NK-92 (cell line): ENCODE measurements around the gene SLC2A4RG.

Experiments
- DNase-seq: peaks from one replicate; lab custom pipeline; 2025; ENCODE audit not compliant: unreplicated experiment; lab: John Stamatoyannopoulos, UW

SLC2A4RG gene

DNA sequence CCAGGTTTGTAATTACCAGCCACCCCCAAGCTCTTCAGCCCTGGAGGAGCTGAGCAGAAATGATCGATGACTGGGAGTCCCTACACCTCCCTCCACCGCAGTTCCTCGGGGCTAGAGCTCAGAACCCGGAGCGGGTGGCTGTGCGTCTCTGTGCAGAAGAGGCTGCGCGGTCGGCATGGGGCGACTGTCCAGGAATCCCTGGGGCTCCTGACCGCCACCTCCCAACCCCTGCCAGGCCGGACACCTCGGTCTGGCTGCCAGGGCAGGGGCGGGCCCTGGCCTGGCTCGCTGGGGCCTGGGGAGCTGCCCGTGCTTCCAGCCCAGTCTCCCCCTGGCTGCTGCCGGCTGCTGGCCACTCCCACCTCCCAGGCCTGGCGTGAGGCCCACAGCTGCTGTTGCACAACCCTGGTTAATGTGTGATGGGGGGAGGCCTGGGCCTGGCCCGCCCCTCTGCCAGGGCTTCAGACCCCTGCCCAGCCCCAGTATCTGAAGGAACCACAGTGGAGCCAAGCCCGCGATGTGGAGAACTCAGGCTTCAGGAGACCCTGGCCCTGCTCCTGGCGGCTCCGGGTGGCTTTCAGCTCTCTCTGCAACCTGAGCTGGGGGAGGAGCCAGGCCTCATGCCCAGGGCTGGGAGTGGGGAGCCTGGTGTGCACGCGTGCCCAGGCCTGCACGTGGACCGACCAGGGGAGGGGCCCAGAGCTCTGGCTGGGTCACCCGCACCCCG lies 1.2 kb downstream of the SLC2A4RG start:
- DNase-seq, result no peak

DNA sequence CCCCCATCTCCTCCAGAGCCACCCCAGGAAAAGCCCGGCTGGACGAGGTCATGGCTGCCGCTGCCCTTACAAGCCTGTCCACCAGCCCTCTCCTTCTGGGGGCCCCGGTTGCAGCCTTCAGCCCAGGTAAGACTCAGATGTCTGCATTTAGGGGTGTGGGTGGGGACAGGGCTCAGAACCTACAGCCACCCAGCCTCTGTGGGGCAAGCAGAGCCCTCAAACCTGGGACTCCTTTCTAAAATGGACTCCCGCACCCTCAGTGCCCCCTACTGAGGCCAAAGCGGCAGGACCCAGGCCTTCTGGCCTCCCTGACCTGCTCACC lies 1.7 kb downstream of the SLC2A4RG start:
- no peak for DNase-seq

DNA sequence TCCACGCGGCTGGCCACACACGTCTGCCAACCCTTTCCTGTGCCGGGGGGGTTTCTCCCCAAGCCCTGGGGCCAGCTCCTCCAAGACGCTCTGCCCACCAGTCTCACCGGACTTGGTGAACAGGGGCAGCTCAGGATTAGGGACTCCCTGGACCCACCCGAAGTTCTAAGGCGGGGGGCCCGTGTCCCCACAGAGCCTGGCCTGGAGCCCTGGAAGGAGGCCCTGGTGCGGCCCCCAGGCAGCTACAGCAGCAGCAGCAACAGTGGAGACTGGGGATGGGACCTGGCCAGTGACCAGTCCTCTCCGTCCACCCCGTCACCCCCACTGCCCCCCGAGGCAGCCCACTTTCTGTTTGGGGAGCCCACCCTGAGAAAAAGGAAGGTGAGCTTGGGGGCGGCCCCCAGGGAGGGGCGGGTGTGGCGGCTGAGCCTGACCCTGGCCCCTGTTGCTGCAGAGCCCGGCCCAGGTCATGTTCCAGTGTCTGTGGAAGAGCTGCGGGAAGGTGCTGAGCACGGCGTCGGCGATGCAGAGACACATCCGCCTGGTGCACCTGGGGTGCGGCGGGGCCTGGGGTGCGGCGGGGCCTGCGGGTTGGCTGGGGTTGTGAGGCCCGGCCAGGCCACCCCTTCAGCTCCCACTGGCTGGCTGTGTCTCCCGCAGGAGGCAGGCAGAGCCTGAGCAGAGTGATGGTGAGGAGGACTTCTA lies 2.3 kb downstream of the SLC2A4RG start:
- DNase-seq, result no peak

DNA sequence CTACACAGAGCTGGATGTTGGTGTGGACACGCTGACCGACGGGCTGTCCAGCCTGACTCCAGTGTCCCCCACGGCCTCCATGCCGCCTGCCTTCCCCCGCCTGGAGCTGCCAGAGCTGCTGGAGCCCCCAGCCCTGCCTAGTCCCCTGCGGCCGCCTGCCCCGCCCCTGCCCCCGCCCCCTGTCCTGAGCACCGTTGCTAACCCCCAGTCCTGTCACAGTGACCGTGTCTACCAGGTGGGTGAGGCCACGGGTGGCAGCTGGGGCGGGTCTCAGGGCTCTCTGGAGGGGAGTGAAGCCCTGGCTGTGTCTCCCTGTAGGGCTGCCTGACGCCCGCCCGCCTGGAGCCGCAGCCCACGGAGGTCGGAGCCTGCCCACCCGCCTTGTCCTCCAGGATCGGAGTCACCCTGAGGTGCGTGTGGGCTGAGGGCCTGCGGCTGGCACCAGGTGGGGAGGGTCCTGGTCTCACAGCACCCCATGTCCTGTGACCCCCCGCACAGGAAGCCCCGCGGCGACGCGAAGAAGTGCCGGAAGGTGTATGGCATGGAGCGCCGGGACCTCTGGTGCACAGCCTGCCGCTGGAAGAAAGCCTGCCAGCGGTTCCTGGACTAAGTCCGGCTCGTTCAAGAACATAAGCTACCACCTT lies 2.9 kb downstream of the SLC2A4RG start:
- no peak for DNase-seq

DNA sequence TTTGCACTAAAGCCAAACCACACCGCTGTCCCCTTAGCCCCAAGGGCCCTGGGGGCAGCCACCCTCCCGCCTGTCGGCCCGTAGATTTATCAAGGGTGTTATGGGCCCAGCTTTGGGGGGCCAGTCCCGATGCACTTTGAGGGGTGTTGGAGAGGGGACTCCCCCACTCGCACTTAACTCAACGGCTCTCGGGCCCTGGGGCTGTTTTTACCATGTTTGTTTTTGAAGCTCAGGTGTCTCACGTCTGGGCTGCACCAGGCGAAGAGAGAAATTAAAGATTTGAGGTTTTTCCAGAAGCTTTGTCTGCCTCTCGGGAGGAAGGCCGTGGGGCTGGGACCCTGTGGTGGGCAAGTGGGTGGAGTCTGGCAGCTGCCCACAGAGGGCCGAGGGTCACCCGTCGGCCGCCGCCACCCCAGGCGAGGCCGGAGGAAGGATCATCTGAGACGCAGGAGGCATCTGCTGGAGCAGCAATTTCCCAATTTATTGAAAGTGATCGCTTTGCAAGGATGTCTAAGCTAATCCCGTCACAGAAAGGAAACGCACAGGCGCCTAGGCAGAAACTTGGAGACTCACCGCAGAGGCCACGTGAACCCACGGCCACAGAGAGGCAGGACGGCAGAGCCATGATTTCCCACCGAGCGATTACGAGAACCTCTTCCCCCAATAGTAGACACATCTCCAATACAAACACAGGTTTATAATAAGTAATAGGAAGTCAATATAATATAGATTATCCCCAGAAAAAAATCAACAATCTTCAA lies 3.8 kb downstream of the SLC2A4RG start:
- DNase-seq, result no peak

DNA sequence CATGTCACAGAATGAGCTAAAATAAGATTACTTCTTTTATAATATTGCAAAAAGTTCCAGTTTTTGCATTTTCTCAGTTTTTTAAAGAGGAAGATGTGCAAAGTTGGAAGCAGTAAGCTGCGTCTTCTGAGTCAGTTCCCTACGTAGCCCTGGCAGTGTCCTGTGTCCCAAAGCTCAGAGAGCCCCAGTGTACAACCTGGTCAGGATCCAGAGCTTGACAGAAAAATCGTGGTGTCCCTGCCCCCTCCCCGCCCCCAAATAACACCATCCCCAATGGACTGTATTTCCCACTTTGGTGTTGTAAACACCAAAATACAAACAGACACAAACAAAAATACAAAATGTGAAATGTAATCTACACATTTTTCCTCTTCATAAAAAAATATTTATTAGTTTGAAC lies 4.6 kb downstream of the SLC2A4RG start:
- DNase-seq, result no peak

DNA sequence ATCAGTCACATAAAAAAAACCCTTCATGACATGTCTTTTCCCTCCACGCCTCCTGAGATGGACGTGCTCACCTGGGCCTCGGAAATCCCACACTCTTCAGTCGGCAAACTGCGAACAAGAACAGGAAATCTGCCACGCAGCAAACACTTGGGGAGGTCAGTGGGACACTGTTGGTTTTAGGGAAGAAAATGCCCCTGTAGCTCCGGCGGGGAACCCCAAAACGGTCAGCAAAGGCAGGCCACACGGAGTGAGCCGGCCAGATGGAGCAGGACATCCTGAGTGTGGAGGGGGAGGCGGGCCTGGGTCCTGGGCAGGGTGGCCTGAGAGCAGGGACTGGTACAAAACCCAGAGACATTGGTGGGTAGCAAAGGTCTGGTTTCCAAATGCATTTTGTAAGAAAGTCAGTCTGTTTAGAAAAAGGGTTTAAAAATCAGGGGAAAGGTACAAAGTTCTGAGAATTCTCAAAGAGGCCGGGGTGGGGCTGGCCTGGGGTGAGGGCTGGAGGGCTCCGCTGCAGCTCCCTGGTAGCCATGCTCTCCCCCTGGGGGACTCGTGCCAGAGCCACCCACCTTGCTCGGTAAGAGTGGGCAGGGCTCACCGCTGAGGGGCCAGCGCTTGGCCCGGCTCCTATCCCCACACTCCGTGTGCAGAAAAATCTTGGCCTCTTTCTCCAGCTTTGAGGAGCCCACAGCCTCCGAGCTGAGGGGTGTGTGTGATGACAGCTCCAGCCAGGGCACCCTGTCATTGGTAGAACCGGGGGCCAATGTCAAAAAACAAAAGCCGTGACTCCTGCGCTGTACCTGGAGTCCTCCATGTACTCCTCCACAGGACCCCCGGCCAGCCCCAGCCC lies 5.2 kb downstream of the SLC2A4RG start:
- DNase-seq, result no peak

DNA sequence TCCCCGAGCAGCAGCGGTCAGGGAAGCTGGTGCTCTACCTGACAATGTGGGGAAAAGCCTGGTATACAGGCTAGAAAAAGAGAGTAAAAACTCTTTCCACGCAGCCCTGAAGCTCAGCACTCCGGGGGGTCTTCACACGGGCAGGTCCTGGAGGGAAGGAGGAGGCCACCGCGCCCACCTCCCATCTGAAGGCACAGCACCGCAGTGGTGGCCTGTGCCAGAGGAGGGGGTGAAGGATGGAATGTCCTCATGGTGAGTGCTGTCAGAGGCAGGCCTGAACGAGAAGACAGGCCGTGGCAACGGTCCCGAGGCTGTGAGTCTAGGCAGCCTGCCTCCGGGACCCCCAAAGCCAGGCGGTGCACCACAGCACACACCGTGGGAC lies 5.8 kb downstream of the SLC2A4RG start:
- DNase-seq, result no peak

DNA sequence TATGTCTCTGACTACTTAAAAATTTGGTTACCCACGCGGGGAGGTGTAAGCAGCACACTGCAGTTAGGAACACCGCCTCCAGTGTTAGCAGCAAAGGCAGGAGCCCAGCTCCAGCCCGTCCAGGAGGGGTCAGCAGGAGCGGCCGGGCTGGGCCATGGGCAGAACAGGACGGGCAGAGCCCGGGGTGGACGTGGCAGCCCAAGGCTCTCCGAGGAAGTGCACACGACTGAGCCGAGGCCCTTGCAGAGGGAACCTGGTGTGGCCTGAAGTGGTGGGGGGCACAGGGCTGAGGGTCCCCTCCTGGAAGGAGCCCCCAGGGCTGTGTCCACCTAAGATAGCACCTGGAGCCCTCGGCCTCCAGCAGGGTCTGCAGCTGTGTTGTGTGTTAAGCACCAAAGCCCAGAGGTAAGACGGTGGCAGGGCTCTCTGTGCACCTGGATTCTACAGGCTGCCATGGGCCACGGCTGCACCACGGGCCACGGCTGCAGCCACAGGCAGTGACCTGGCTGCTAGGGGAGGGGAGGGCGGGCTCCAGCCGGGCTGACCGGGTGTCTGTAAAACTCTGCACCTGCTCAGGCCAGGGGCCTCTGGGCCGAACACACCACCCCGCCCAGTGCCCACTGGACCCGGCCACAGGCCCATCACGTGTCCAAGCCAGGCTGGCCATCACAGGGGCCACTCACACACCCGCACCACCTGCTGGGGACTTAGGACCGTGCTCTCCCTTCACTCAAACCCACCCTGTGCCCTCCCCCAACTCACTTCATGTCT lies 6.6 kb downstream of the SLC2A4RG start:
- DNase-seq, result no peak

DNA sequence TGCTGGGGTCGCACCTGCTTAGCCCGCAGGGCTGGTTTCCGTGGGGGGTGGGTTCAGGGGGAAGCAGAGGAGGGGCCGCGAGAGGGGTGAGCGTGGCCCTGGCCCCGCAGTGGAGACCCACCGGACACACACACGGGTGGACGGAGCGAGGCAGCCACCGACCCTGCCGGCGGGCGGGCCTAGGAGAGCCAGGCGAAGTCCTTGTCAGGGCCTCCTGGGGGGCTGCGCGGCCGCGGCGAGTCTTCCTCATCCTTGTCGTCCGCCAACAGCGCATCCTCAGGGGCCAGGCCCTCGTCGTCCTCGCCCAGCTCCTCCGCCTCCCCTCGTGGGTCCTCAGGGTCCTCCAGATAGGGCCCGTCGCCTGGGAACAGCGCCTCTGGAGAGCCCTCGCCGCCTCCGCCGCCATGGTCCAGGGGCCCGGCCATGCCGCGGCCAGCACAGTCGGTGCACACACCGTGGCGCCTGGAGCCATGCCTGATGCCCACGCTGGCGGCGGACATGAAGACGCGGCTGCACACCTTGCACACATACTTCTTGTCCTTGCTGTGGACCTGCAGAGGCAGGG lies 7.3 kb downstream of the SLC2A4RG start:
- DNase-seq, result no peak

DNA sequence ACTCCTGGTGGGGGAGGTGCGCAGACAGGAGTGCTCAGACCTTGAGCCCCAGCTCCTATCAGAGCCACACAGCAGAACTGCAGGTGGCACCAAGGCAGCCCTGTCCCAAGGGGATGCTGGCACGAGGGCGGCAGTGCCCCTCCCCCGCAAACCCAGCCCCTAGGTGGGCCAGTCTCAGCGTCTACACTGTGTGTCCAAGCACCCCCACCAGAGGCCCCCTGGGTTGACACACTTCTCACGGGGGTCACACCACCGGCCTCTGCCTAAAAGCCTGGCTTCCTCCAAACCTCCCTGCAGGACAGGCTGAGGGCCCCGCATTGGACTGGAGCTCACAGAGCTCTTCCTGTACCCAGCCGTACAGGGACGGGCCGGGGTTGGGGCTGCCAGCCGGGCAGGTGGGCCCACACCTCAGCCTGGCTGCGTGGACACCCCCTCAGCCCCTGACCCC lies 8.1 kb downstream of the SLC2A4RG start:
- DNase-seq, result no peak

DNA sequence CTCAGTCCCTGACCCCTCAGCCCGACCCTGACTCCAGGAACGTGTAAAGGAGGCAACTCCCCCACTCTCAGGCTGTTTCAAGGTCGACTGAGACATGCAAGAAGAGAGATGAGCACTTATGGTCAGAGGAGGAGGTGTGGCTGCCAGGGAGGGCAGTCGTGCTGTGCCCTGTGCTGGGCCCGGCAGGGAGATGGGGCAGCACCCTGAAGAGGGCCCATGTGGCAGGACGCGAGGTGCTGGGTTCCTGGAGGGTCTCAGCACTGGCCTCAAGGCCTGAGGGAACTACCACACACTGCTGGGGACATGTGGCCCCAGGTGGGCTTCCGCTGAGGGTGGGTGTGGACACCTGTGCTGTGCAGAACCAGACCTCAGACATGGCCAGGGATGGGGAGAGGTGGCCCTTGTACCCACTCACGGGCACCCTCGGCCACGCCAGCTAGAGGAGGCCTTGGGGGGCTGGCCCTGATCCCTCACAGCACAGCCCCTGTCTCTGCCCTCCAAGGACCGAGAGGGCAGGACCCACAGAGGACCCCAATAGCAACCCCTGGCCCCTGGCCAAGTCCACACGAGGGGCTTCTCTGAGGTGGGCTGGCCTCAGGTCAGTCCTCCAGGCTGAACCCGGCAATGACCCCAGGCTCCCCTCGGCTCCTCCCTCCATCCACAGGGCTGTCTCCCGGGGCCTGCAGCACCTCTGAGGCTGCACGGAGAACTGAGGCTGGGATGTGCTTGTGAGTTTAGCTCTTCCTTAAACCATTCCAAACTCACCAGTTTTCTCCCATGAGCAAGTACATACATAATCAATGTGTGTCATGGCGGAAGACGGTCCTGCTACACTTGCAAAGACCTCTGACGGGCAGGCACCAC lies 8.7 kb downstream of the SLC2A4RG start:
- no peak for DNase-seq

DNA sequence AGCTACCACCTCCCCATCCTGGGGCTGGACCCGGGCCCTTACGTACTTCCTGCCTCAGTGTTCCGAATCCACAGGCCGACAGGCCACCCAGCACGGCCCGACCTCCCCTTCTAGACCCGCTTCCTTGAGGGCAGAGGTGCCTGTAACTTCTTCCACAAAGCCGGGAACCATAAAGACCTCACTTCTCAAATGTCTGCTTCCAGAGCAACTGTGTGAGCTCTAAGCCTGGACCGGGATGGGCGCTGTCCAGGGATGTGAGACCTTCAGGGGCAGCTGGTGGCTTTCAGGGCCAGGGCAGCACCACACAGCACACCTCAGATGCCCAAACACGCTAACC lies 9.3 kb downstream of the SLC2A4RG start:
- no peak for DNase-seq

DNA sequence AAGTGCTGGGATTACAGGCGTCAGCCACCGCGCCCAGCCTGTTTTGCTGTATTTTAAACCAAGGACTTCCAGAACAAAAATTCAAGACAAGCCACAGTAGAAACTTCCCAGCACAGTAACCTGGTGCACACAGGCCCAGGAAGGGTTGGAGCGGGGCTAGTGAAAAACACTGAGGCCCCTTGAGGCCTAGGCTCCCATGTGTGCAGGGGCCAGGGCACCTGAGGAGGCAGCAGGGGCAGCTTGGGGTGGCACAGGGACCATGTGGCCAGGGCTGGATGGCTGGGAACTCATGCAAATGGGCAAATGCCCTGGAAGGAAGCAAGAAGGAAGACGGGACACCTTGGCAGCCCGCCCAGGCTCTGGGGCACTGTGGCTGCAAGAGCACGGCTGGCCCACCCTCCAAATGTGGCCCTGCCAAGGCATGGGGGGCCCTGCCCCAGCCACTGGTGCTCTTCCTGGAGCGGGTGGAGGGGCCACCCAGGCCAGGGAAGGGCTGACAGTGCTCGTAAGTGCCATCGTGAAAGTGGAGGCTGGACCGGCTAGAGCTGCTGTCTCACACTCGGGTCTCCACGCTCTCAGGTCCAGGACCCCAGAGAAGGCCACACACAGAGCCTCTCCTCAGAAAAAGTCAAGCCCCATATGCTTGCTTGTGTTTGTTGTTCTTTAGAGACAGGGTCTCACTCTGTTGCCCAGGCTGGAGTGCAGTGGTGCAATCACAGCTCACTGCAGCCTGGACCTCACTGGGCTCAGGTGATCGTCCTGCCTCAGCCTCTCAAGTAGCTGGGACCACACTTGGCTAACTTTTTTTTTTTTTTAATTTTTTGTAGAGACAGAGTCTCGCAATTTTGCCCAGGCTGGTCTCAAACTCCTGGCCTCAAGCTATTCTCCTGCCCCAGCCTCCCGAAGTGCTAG lies 10.3 kb downstream of the SLC2A4RG start:
- DNase-seq, result no peak

DNA sequence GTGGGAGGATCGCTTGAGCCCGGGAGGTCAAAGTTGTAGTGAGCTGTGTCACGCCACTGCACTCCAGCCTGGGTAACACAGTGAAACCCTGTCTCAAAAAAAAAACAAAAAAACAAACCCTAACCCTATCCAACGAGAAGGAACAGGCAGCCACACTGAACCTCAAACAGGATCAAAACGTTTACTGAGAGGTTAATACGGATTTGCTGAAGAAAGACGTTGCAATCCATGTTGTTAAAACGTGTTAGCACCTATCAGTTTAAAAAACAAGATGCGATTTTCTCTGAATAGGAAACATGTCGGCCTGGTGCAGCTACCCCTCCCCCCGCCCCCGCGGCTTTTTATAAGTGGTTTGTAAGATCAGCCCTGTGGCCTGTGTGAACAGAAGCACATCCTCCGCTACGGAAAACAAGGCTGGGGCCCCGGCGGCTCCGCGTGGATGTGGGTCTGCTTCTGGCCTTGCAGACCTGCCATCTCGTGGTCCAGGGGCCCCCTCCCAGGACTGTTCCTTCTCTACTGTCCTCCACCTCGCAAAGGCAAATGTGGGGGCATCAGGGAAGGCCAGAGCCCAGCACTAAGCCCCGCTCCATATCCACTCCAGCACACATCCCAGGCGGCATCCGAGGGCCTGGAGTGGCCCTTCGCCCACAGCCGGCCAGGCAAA lies 11.4 kb downstream of the SLC2A4RG start:
- no peak for DNase-seq

DNA sequence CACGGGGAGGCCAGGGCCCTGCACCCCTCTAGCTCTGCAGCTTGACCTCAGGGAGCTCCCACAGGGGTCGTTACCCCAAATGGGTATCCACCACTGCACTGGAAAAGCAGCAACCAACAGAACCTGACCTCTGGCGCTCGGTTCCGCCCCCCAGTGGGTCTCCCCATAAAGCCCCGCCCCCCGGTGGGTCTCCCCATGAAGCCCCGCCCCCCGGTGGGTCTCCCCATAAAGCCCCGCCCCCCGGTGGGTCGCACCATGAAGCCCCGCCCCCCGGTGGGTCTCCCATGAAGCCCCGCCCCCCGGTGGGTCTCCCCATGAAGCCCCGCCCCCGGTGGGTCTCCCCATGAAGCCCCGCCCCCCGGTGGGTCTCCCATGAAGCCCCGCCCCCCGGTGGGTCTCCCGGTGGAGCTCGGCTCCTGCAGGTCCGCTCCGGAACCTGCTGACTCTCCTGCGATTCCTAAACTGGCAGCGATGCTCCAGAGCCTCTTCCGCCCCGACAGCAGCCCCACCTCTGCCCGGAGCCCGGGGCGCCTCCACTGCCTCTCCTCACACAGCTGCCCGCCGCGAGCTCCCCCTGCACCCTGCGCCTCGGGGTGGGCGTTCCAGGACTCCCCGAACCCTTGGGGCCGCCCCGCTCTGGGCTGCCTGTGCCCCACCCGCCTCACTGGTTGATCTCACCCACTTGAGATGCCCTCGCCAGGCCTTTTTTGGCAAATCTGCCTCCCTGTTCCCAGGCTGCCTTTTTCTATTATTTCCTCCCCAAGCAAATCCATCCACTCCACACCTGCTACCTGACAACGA lies 12.1 kb downstream of the SLC2A4RG start:
- DNase-seq, result no peak
